ENCODE data around the gene ZNF613.

Gene ZNF613

GRCh38 chr19:51986309-51987291 is 59.3 kb downstream of the ZNF613 start, which contains the start of gene ZNF350:
TSS of gene ZNF350 (minus strand) at chr19:51986840. CDS start at chr19:51974360, 12,480 bp downstream.
- peak; percentile 6 for TF ChIP-seq CTCF (IDR thresholded peaks at IDR 0.05)
- Histone ChIP-seq H3K27ac (peak within 1 kb of the TSS; percentile 83), H3K9me3 (peaks cover 17% of the 10 kb centered on the region), H3K27me3 (no peaks in the 10 kb centered on the region), H3K4me1 (ENCODE audit: control insufficient read depth in 1 of 2, insufficient read depth in 1 of 2, low read depth in 1 of 2, low read length in 1 of 2) (peaks cover 17 to 19% of the 10 kb centered on the region in 2 experiments), H3K4me3 (ENCODE audit: low read depth in 1 of 2, low read length in 1 of 2) (peak within 1 kb of the TSS; percentile 82 to 90), H3K36me3 (no peaks in the 10 kb centered on the region)

- peaks cover 5% of the 10 kb centered on the region for H3K36me3 ChIP-seq
- TF ChIP-seq CTCF (IDR thresholded peaks at IDR 0.05) = no peak
- no peak overlapping the region for H3K4me3 ChIP-seq (ENCODE audit: low read depth in 1 of 2, low read length in 1 of 2)
- H3K27ac ChIP-seq = no peak overlapping the region
- H3K9me3 ChIP-seq = peaks cover 65% of the 10 kb centered on the region
- H3K27me3 ChIP-seq = no peaks in the 10 kb centered on the region
- no peaks in the 10 kb centered on the region for H3K4me1 ChIP-seq (ENCODE audit: control insufficient read depth in 1 of 2, insufficient read depth in 1 of 2, low read depth in 1 of 2, low read length in 1 of 2)
Measured at GRCh38 chr19:51993422-51993821, 66.2 kb downstream of the ZNF613 start.

- Histone ChIP-seq H3K27ac (no peak overlapping the region), H3K36me3 (peaks cover 10% of the 10 kb centered on the region), H3K4me3 (ENCODE audit: low read depth in 1 of 2, low read length in 1 of 2) (no peak overlapping the region), H3K27me3 (no peaks in the 10 kb centered on the region), H3K9me3 (peaks cover 66% of the 10 kb centered on the region), H3K4me1 (ENCODE audit: control insufficient read depth in 1 of 2, insufficient read depth in 1 of 2, low read depth in 1 of 2, low read length in 1 of 2) (no peaks in the 10 kb centered on the region)
- no peak for TF ChIP-seq CTCF (IDR thresholded peaks at IDR 0.05)
Measured at GRCh38 chr19:51994048-51994644, 66.9 kb downstream of the ZNF613 start.
